Small intestine (tissue), 7 donors: ENCODE data around the gene CEP72. TPM values are rescaled to one million over a fixed set of nuclear protein-coding genes. Genes with fewer than 3 reads are reported as not detected.

Source experiments
- DNase-seq, 2 donors: peaks; one replicate each; pipeline versions ENCODE4 v3.0.0 to v3.0.0-alpha.2; 2013
- FAIRE-seq: peaks from 2 replicates; lab custom pipeline; 2012; peaks lifted over from hg19 to GRCh38; lab: Jason Lieb, UNC
- H3K27ac ChIP-seq, 3 donors: one replicate each; pipeline ENCODE4 v1.5.1; 2013; ENCODE audit warnings: low read length in 2 of 3, mild to moderate bottlenecking in 2 of 3, control low read depth in 1 of 3, inconsistent platforms in 1 of 3, low read depth in 1 of 3, moderate library complexity in 1 of 3
- H3K27me3 ChIP-seq, 3 donors: one replicate each; pipeline ENCODE4 v1.6.1; 2013; ENCODE audit warnings: low read length in 3 of 3, inconsistent platforms in 1 of 3; ENCODE audit not compliant: control insufficient read depth in 3 of 3, insufficient read depth in 3 of 3
- H3K36me3 ChIP-seq, 3 donors: one replicate each; pipeline ENCODE4 v1.6.1; 2013; ENCODE audit warnings: low read length in 3 of 3, inconsistent platforms in 1 of 3, low read depth in 1 of 3, mild to moderate bottlenecking in 1 of 3, moderate library complexity in 1 of 3; ENCODE audit not compliant: control insufficient read depth in 3 of 3, insufficient read depth in 2 of 3
- H3K4me1 ChIP-seq, 3 donors: one replicate each; pipeline ENCODE4 v1.6.1; 2013; ENCODE audit warnings: low read length in 2 of 3, inconsistent platforms in 1 of 3, low read depth in 1 of 3, mild to moderate bottlenecking in 1 of 3, moderate library complexity in 1 of 3; ENCODE audit not compliant: control insufficient read depth in 3 of 3, insufficient read depth in 2 of 3
- H3K4me3 ChIP-seq, 3 donors: one replicate each; pipeline ENCODE4 v1.5.1; 2013; ENCODE audit warnings: low read length in 3 of 3, control low read depth in 1 of 3, inconsistent platforms in 1 of 3, low read depth in 1 of 3, mild to moderate bottlenecking in 1 of 3, moderate library complexity in 1 of 3
- H3K9me3 ChIP-seq, 2 donors: one replicate each; pipeline ENCODE4 v1.6.1; 2013; ENCODE audit warnings: low read depth in 1 of 2, low read length in 1 of 2; ENCODE audit not compliant: control insufficient read depth in 2 of 2, insufficient read depth in 1 of 2
- WGBS, 3 donors: extraction: QIAGEN DNeasy Blood & Tissue Kit; methylation state at CpG; one replicate each; pipeline ENCODE4 v1.1.7; 2013; 5-methylcytosine and 5-hydroxymethylcytosine counted together
- polyA plus RNA-seq, 4 donors: library from polyadenylated mRNA; stranded (reverse) in 3 of 4; unstranded in 1 of 4; fragments of 200-250 nt in 3 of 4; fragments of 120-200 nt in 1 of 4; gene quantifications; one replicate each; pipeline versions ENCODE4 v1.2.1 to v1.2.3, GENCODE V29; 2013
- donor health status: healthy with polysubstance abuse.
- donor health status: control.
- donor health status: control.
- donor health status: Bipolar disorder and iron deficiency.
- donor health status: healthy.

Gene CEP72
- polyA plus RNA-seq, 4 donors = 0.54 to 9.6 (median 4.9) TPM

- no peaks in the 10 kb centered on the region for H3K4me1 ChIP-seq
- WGBS, 3 donors = 95 to 97% (median 96%) methylated on average over 16 of the region's 16 CpGs
- no peaks in the 10 kb centered on the region for H3K27me3 ChIP-seq
- FAIRE-seq (no peak), DNase-seq (no peak)
- peaks cover 0 to 69% (median 8%) of the 10 kb centered on the region in 3 donors for H3K36me3 ChIP-seq
- no peak overlapping the region for H3K27ac ChIP-seq
- no peak overlapping the region for H3K4me3 ChIP-seq
- H3K9me3 ChIP-seq = no peaks in the 10 kb centered on the region
Measured at GRCh38 chr5:619444-619843, 7.3 kb downstream of the CEP72 start.

- 95 to 97% (median 95%) methylated on average over 20 of the region's 20 CpGs for WGBS, 3 donors
- Histone ChIP-seq H3K4me3 (no peak overlapping the region), H3K36me3 (peaks cover 0 to 76% (median 8%) of the 10 kb centered on the region in 3 donors), H3K4me1 (no peaks in the 10 kb centered on the region), H3K27ac (no peak overlapping the region), H3K27me3 (no peaks in the 10 kb centered on the region), H3K9me3 (no peaks in the 10 kb centered on the region)
- DNase-seq (no peak), FAIRE-seq (no peak)
Measured at GRCh38 chr5:620152-620551, 8.0 kb downstream of the CEP72 start.

DNA sequence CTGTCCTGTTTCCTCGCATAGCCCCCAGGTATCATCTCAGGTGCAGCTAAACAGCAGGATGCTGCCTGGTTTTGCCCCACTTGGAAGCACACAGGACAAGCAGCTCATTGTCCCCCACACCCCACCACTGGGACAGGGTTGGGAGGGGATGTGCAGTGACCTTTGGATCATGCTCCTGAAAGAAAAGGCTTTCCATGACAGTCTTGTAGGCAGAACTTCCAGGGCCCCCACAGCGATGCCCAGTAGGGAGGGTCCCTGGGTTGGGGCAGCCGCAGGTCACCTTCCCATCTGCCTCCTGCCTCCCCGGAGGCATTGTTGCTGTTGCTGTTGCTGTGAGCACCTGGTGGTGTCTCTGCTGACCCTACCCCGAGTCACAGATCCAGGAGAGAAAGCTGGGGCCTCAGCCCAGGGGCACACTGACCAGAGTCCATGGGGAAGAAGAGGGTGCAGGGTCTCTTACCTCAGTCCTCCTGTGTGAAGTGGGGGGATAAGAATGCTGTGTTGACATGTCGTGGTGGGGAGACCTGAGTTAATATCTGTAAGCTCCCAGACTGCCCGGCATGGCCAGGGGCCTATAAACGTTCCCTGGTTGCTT lies 8.5 kb downstream of the CEP72 start:
- H3K4me3 ChIP-seq = no peak overlapping the region
- 93 to 98% (median 95%) methylated on average over 8 of the region's 8 CpGs for WGBS, 3 donors
- FAIRE-seq = no peak
- no peak overlapping the region for H3K27ac ChIP-seq
- no peaks in the 10 kb centered on the region for H3K27me3 ChIP-seq
- H3K4me1 ChIP-seq = no peaks in the 10 kb centered on the region
- H3K9me3 ChIP-seq = no peaks in the 10 kb centered on the region
- no peak for DNase-seq
- peaks cover 0 to 81% (median 8%) of the 10 kb centered on the region in 3 donors for H3K36me3 ChIP-seq

DNA sequence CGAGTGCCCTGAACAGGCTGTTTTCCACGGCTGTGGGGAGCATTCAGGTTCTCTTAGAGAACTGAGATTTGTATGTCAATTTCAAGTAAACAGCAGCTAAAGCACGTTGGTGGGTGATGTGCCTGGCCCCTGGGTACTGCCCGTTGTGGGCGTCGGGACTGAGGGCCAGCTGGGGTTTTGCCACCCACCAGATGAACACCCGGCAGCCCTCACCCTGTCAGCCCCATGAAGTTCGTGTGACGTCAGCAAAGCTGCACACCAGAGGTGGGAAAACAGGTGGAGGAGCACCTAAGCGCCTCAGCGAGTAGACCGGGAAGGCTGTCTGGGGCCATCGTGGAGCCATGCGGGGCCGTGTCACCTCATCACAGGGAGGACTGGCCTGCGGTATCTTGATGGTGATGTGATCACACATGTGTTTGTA lies 9.2 kb downstream of the CEP72 start:
- H3K27ac ChIP-seq = no peak overlapping the region
- WGBS, 3 donors = 95 to 97% (median 96%) methylated on average over 16 of the region's 16 CpGs
- no peaks in the 10 kb centered on the region for H3K4me1 ChIP-seq
- FAIRE-seq = no peak
- peaks cover 0 to 87% (median 8%) of the 10 kb centered on the region in 3 donors for H3K36me3 ChIP-seq
- no peak for DNase-seq
- no peaks in the 10 kb centered on the region for H3K27me3 ChIP-seq
- H3K9me3 ChIP-seq = no peaks in the 10 kb centered on the region
- H3K4me3 ChIP-seq = no peak overlapping the region

DNA sequence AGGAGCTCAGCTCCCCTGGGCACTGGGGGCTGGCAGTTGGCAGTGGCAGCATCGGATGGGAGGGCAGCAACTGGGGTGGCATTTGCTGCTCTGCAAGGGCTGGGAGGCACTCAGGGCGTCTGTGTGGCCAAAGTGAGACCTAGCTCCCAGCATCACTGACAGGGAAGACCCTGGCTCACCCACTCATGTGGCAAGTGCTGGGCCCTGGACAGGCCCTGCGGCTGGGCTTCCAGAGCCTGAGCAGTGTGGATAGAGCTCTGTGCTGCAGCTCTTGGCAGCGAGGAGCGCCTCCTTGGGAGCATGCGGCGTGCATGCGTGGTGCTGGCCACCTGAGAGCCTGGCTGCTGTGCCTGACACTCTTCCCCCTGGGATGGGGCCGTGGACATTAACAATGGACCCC lies 10.2 kb downstream of the CEP72 start:
- no peak overlapping the region for H3K4me3 ChIP-seq
- no peak for FAIRE-seq
- H3K27ac ChIP-seq = no peak overlapping the region
- no peaks in the 10 kb centered on the region for H3K27me3 ChIP-seq
- H3K4me1 ChIP-seq = no peaks in the 10 kb centered on the region
- H3K9me3 ChIP-seq = no peaks in the 10 kb centered on the region
- 95 to 97% (median 96%) methylated on average over 9 of the region's 9 CpGs for WGBS, 3 donors
- DNase-seq = no peak
- peaks cover 0 to 84% (median 8%) of the 10 kb centered on the region in 3 donors for H3K36me3 ChIP-seq

GRCh38 chr5:622946-623522 lies 10.9 kb downstream of the CEP72 start:
- no peaks in the 10 kb centered on the region for H3K9me3 ChIP-seq
- H3K4me1 ChIP-seq = no peaks in the 10 kb centered on the region
- 95 to 98% (median 97%) methylated on average over 31 of the region's 31 CpGs for WGBS, 3 donors
- H3K4me3 ChIP-seq = no peak overlapping the region
- H3K27ac ChIP-seq = no peak overlapping the region
- no peak for FAIRE-seq
- DNase-seq = no peak
- H3K36me3 ChIP-seq = peaks cover 0 to 83% (median 8%) of the 10 kb centered on the region in 3 donors
- H3K27me3 ChIP-seq = no peaks in the 10 kb centered on the region

GRCh38 chr5:623531-623930 lies 11.4 kb downstream of the CEP72 start:
- H3K27me3 ChIP-seq = no peaks in the 10 kb centered on the region
- no peak overlapping the region for H3K4me3 ChIP-seq
- 94 to 97% (median 95%) methylated on average over 13 of the region's 13 CpGs for WGBS, 3 donors
- H3K4me1 ChIP-seq = no peaks in the 10 kb centered on the region
- H3K36me3 ChIP-seq = peaks cover 0 to 85% (median 8%) of the 10 kb centered on the region in 3 donors
- no peak overlapping the region for H3K27ac ChIP-seq
- no peak for DNase-seq
- no peak for FAIRE-seq
- no peaks in the 10 kb centered on the region for H3K9me3 ChIP-seq

- FAIRE-seq = no peak
- 92 to 95% (median 95%) methylated on average over 37 to 38 of the region's 38 CpGs for WGBS, 3 donors
- H3K36me3 ChIP-seq = peaks cover 0 to 84% (median 7%) of the 10 kb centered on the region in 3 donors
Measured at GRCh38 chr5:624118-624950, 12.2 kb downstream of the CEP72 start.

More at GRCh38 chr5:624118-624950, 12.2 kb downstream of the CEP72 start:
- H3K27me3 ChIP-seq = no peaks in the 10 kb centered on the region
- no peak overlapping the region for H3K27ac ChIP-seq
- no peak overlapping the region for H3K4me3 ChIP-seq
- H3K9me3 ChIP-seq = no peaks in the 10 kb centered on the region
- H3K4me1 ChIP-seq = no peaks in the 10 kb centered on the region
- no peak for DNase-seq
